ENCODE results near the gene CEP112.

CEP112 gene

GRCh38 chr17:65975878-65976277, 216.1 kb downstream of the CEP112 start:
- no peak for DNase-seq

- no peak for DNase-seq
Observed at GRCh38 chr17:65973237-65973636, 218.7 kb downstream of the CEP112 start.

- no peak for DNase-seq
Observed at GRCh38 chr17:65967372-65967771, 224.6 kb downstream of the CEP112 start.

- DNase-seq: no peak
Observed at GRCh38 chr17:65966072-65966695, 225.7 kb downstream of the CEP112 start.

- no peak for DNase-seq
Observed at GRCh38 chr17:65963179-65963578, 228.8 kb downstream of the CEP112 start.

GRCh38 chr17:65959630-65960029, 232.3 kb downstream of the CEP112 start:
- no peak for DNase-seq

- DNase-seq: no peak
Observed at GRCh38 chr17:65956814-65957213, 235.1 kb downstream of the CEP112 start.

GRCh38 chr17:65954148-65954449, 237.8 kb downstream of the CEP112 start:
- no peak for DNase-seq

- DNase-seq: no peak
Observed at GRCh38 chr17:65953316-65954147, 238.4 kb downstream of the CEP112 start.

- DNase-seq: no peak
Observed at GRCh38 chr17:65952586-65952985, 239.3 kb downstream of the CEP112 start.

GRCh38 chr17:65952015-65952414, 239.9 kb downstream of the CEP112 start:
- no peak for DNase-seq

- no peak for DNase-seq
Observed at GRCh38 chr17:65947831-65948230, 244.1 kb downstream of the CEP112 start.

GRCh38 chr17:65942592-65942991, 249.3 kb downstream of the CEP112 start:
- DNase-seq: no peak

- no peak for DNase-seq
Observed at GRCh38 chr17:65941356-65941899, 250.5 kb downstream of the CEP112 start.

- no peak for DNase-seq
Observed at GRCh38 chr17:65936013-65936412, 255.9 kb downstream of the CEP112 start.

GRCh38 chr17:65933290-65933689, 258.6 kb downstream of the CEP112 start:
- no peak for DNase-seq

GRCh38 chr17:65931246-65932149, 260.4 kb downstream of the CEP112 start:
- no peak for DNase-seq

- no peak for DNase-seq
Observed at GRCh38 chr17:65930140-65930730, 261.7 kb downstream of the CEP112 start.

GRCh38 chr17:65926599-65926998, 265.3 kb downstream of the CEP112 start:
- DNase-seq: no peak

GRCh38 chr17:65925606-65926307, 266.2 kb downstream of the CEP112 start:
- no peak for DNase-seq

GRCh38 chr17:65920996-65921395, 270.9 kb downstream of the CEP112 start:
- no peak for DNase-seq

- no peak for DNase-seq
Observed at GRCh38 chr17:65918916-65919315, 273.0 kb downstream of the CEP112 start.

All from right forelimb (tissue), 1 donor.